Prostate gland (tissue), 2 donors: ENCODE results near the gene KIAA1671.

Experiments used
- POLR2AphosphoS5 ChIP-seq: sonication (generic); formaldehyde crosslinking; IDR thresholded peaks from one replicate; pipeline ENCODE4 v1.6.1; 2017; ENCODE audit warnings: antibody characterized with exemption
- TF ChIP-seq, protein P1 (sequence below), 4 experiments: fragments of 200-600 bp in 2 of 4; fragments of 450-650 bp in 2 of 4; sonication (generic) in 2 of 4; IDR thresholded peaks; 1 replicate in 3 of 4; 2 replicates in 1 of 4; pipeline ENCODE4 v1.5.1; 2016 to 2019; ENCODE audit warnings: antibody characterized with exemption in 4 of 4, mild to moderate bottlenecking in 2 of 4, moderate library complexity in 2 of 4

DNA sequence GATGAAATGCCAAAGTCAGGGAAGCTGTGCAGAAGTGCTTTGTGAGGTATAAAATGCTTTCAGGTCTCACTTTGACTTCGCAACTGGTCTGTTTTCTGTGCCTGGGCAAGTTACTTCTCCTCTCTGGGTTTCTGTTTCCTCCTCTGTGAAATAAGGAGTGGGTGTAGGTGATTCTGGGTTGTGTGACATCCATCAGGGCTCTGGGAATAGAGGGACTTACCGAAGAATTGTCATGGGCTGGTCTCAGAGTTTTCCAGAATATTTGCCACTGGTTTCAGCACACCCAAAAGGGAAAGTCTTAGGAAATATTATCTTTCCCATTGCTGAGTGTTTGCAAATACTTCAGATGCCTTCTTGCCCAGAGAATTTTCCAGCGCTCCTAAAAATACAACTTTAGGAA, 118.4 kb downstream of the KIAA1671 start:
- TF ChIP-seq, protein P1, sequence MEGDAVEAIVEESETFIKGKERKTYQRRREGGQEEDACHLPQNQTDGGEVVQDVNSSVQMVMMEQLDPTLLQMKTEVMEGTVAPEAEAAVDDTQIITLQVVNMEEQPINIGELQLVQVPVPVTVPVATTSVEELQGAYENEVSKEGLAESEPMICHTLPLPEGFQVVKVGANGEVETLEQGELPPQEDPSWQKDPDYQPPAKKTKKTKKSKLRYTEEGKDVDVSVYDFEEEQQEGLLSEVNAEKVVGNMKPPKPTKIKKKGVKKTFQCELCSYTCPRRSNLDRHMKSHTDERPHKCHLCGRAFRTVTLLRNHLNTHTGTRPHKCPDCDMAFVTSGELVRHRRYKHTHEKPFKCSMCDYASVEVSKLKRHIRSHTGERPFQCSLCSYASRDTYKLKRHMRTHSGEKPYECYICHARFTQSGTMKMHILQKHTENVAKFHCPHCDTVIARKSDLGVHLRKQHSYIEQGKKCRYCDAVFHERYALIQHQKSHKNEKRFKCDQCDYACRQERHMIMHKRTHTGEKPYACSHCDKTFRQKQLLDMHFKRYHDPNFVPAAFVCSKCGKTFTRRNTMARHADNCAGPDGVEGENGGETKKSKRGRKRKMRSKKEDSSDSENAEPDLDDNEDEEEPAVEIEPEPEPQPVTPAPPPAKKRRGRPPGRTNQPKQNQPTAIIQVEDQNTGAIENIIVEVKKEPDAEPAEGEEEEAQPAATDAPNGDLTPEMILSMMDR (IDR thresholded peaks at IDR 0.05), result no peak
- no peak for TF ChIP-seq POLR2AphosphoS5
